Duodenal mucosa (tissue), 2 donors: ENCODE data around the gene ANKEF1.
"Not testable (repeated sequence)": the region's sequence is repeated elsewhere in the genome, so short reads cannot be mapped to it uniquely, and the experiment has no call there.

Experiments used
- H3K27ac ChIP-seq: one replicate; pipeline ENCODE4 v1.7.0; 2013; ENCODE audit warnings: low read depth, low read length
- H3K27me3 ChIP-seq, 2 donors: one replicate each; pipeline ENCODE4 v1.7.0; 2013; ENCODE audit warnings: low read length in 2 of 2, control low read depth in 1 of 2; ENCODE audit not compliant: insufficient read depth in 2 of 2, control insufficient read depth in 1 of 2
- H3K36me3 ChIP-seq, 2 donors: one replicate each; pipeline ENCODE4 v1.7.0; 2013; ENCODE audit warnings: low read length in 2 of 2, control low read depth in 1 of 2; ENCODE audit not compliant: insufficient read depth in 2 of 2, control insufficient read depth in 1 of 2
- H3K4me1 ChIP-seq, 2 donors: one replicate each; pipeline ENCODE4 v1.7.0; 2013; ENCODE audit warnings: low read length in 2 of 2, control low read depth in 1 of 2; ENCODE audit not compliant: insufficient read depth in 2 of 2, control insufficient read depth in 1 of 2
- H3K4me3 ChIP-seq, 2 donors: one replicate each; pipeline ENCODE4 v1.7.0; 2013; ENCODE audit warnings: low read length in 2 of 2, low read depth in 1 of 2
- H3K9ac ChIP-seq, 2 donors: one replicate each; pipeline ENCODE4 v1.7.0; 2013; ENCODE audit warnings: low read length in 2 of 2, low read depth in 1 of 2
- H3K9me3 ChIP-seq, 2 donors: one replicate each; pipeline ENCODE4 v1.7.0; 2013; ENCODE audit warnings: low read length in 2 of 2, control low read depth in 1 of 2; ENCODE audit not compliant: control insufficient read depth in 1 of 2

The ANKEF1 gene

GRCh38 chr20:10031451-10032215 lies 3.2 kb upstream of the ANKEF1 start:
- not testable (repeated sequence) for H3K27ac ChIP-seq, H3K9me3 ChIP-seq, H3K27me3 ChIP-seq, H3K9ac ChIP-seq, H3K36me3 ChIP-seq, H3K4me1 ChIP-seq, H3K4me3 ChIP-seq

DNA sequence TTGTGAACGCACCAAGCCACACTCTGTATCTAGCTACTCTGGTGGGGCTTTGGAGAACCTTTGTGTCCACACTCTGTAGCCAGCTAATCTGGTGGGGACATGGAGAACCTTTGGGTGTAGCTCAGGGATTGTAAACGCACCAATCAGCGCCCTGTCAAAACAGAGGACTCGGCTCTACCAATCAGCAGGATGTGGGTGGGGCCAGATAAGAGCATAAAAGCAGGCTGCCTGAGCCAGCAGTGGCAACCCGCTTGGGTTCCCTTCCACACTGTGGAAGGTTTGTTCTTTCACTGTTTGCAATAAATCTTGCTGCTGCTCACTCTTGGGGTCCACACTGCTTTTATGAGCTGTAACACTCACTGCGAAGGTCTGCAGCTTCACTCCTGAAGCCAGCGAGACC lies 2.5 kb upstream of the ANKEF1 start:
- H3K4me3 ChIP-seq, H3K9me3 ChIP-seq, H3K4me1 ChIP-seq, H3K36me3 ChIP-seq, H3K27ac ChIP-seq, H3K9ac ChIP-seq, H3K27me3 ChIP-seq: not testable (repeated sequence)

GRCh38 chr20:10033905-10034650 lies 709 bp upstream of the ANKEF1 start:
- Histone ChIP-seq H3K4me3 (no peak overlapping the region), H3K4me1 (peaks cover 0 to 10% of the 10 kb centered on the region in 2 donors), H3K9ac (no peak overlapping the region), H3K9me3 (no peaks in the 10 kb centered on the region), H3K27ac (no peak overlapping the region), H3K27me3 (no peaks in the 10 kb centered on the region), H3K36me3 (no peaks in the 10 kb centered on the region)

DNA sequence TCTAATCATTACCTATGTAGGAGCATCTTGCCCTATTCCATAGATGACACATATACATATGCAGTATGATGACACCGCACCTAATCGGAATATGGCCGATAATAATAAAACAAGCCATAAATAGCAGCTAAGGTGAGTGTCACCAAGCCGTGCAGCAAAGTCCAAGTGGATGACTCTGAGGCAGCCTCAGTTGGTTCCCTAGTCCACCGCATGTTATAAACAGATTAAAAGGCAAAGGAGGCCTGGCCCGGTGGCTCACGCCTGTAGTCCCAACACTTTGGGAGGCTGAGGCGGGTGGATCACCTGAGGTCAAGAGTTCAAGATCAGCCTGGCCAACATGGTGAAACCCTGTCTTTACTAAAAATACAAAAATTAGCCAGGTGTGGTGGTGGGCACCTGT lies 1.5 kb downstream of the ANKEF1 start:
- H3K9ac ChIP-seq, H3K4me3 ChIP-seq, H3K27ac ChIP-seq, H3K27me3 ChIP-seq, H3K9me3 ChIP-seq, H3K36me3 ChIP-seq, H3K4me1 ChIP-seq: not testable (repeated sequence)

- no peak overlapping the region for H3K27ac ChIP-seq
- no peaks in the 10 kb centered on the region for H3K27me3 ChIP-seq
- peaks cover 6 to 8% of the 10 kb centered on the region in 2 donors for H3K4me1 ChIP-seq
- H3K9ac ChIP-seq = no peak overlapping the region
- no peak overlapping the region for H3K4me3 ChIP-seq
- H3K36me3 ChIP-seq = peaks cover 0 to 7% of the 10 kb centered on the region in 2 donors
- H3K9me3 ChIP-seq = no peaks in the 10 kb centered on the region
These were observed 5.5 kb downstream of the ANKEF1 start for GRCh38 chr20:10040070-10040975.

GRCh38 chr20:10042086-10042485 lies 7.3 kb downstream of the ANKEF1 start:
- Histone ChIP-seq H3K36me3 (peaks cover 0 to 7% of the 10 kb centered on the region in 2 donors), H3K4me3 (no peak overlapping the region), H3K27me3 (no peaks in the 10 kb centered on the region), H3K9ac (no peak overlapping the region), H3K9me3 (no peaks in the 10 kb centered on the region), H3K27ac (no peak overlapping the region), H3K4me1 (peaks cover 0 to 8% of the 10 kb centered on the region in 2 donors)

GRCh38 chr20:10047427-10047826 lies 12.6 kb downstream of the ANKEF1 start:
- H3K4me1 ChIP-seq = no peaks in the 10 kb centered on the region
- H3K9me3 ChIP-seq = no peaks in the 10 kb centered on the region
- no peak overlapping the region for H3K4me3 ChIP-seq
- no peak overlapping the region for H3K9ac ChIP-seq
- peaks cover 0 to 7% of the 10 kb centered on the region in 2 donors for H3K36me3 ChIP-seq
- no peak overlapping the region for H3K27ac ChIP-seq
- H3K27me3 ChIP-seq = no peaks in the 10 kb centered on the region

GRCh38 chr20:10051185-10051584 lies 16.4 kb downstream of the ANKEF1 start:
- no peak overlapping the region for H3K4me3 ChIP-seq
- H3K36me3 ChIP-seq = peaks cover 0 to 5% of the 10 kb centered on the region in 2 donors
- H3K9ac ChIP-seq = no peak overlapping the region
- no peaks in the 10 kb centered on the region for H3K9me3 ChIP-seq
- no peaks in the 10 kb centered on the region for H3K4me1 ChIP-seq
- H3K27me3 ChIP-seq = no peaks in the 10 kb centered on the region
- H3K27ac ChIP-seq = no peak overlapping the region

- no peaks in the 10 kb centered on the region for H3K27me3 ChIP-seq
- H3K27ac ChIP-seq = no peak overlapping the region
- no peak overlapping the region for H3K4me3 ChIP-seq
- no peaks in the 10 kb centered on the region for H3K4me1 ChIP-seq
- H3K9ac ChIP-seq = no peak overlapping the region
- peaks cover 3 to 7% of the 10 kb centered on the region in 2 donors for H3K36me3 ChIP-seq
- H3K9me3 ChIP-seq = no peaks in the 10 kb centered on the region
These were observed 24.2 kb downstream of the ANKEF1 start for GRCh38 chr20:10059006-10059405.

- Histone ChIP-seq H3K4me3 (no peak overlapping the region), H3K4me1 (no peaks in the 10 kb centered on the region), H3K36me3 (peaks cover 3 to 7% of the 10 kb centered on the region in 2 donors), H3K9me3 (no peaks in the 10 kb centered on the region), H3K27me3 (no peaks in the 10 kb centered on the region), H3K9ac (no peak overlapping the region), H3K27ac (no peak overlapping the region)
These were observed 25.4 kb downstream of the ANKEF1 start for GRCh38 chr20:10060226-10060625.
